Activated naive CD4-positive, alpha-beta T cell treated with anti-CD3 and anti-CD28 coated beads, Interleukin-2, amount 50 U/mL, for 72 hours (primary cell): Measurements from ENCODE around the gene CHRM5. TPM values are rescaled to one million over a fixed set of nuclear protein-coding genes. Genes with fewer than 3 reads are reported as not detected.

Experiments used
- ATAC-seq, 2 donors: fragments of 150-1000 bp; cut with Tn5 transposase; 2 replicates each; pipeline ENCODE4 v1.10.0; 2021; ENCODE audit warnings: mild to moderate bottlenecking in 2 of 2, moderate library complexity in 2 of 2
- DNase-seq, 2 donors: peaks; one replicate each; pipeline ENCODE4 v3.0.0; 2021 to 2022; ENCODE audit warnings: low spot score in 2 of 2
- H3K27ac Mint-ChIP-seq, 2 donors: one replicate each; pipeline ENCODE4 v1.8.0; 2022; ENCODE audit warnings: mild to moderate bottlenecking in 2 of 2, mixed read lengths in 2 of 2
- H3K36me3 Mint-ChIP-seq, 2 donors: one replicate each; pipeline ENCODE4 v1.8.0; 2022; ENCODE audit warnings: mixed read lengths in 2 of 2
- H3K9me3 Mint-ChIP-seq, 2 donors: one replicate each; pipeline ENCODE4 v1.8.0; 2022; ENCODE audit warnings: mixed read lengths in 2 of 2
- total RNA-seq, 2 donors: library from RNA; stranded (reverse); gene quantifications; one replicate each; pipeline ENCODE4 v1.2.3, GENCODE V29; 2022

CHRM5 gene
- total RNA-seq, 2 donors from 2014 or later, result not detected

DNA sequence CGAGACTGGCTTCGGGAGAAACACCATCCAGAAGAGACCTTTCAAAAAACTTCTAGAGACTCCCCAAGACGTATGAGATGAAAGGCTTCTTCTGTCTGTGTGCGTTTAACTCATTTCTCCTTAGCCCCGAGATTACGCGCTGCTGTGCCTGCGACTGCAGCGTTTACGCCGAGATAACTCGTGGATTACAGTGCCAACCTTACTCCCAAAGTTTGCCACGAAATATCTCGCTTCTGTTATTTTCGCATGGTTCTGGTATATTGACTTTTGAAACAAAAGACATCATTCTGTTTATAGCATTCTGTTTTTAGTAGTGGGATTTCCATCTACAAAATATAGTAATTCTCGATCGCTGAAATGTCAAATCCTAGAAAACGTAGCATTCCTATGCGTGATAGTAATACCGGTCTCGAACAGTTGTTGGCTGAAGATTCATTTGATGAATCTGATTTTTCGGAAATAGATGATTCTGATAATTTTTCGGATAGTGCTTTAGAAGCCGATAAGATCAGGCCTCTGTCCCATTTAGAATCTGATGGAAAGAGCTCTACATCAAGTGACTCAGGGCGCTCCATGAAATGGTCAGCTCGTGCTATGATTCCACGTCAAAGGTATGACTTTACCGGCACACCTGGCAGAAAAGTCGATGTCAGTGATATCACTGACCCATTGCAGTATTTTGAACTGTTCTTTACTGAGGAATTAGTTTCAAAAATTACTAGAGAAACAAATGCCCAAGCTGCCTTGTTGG lies 134.1 kb downstream of the CHRM5 start:
- H3K36me3 Mint-ChIP-seq, result peaks cover 27 to 45% of the 10 kb centered on the region in 2 donors
- ATAC-seq (no peak), DNase-seq (no peak)
- peak overlapping the region; percentile 96 to 100 for H3K27ac Mint-ChIP-seq
- H3K9me3 Mint-ChIP-seq, result peaks cover 8 to 13% of the 10 kb centered on the region in 2 donors

DNA sequence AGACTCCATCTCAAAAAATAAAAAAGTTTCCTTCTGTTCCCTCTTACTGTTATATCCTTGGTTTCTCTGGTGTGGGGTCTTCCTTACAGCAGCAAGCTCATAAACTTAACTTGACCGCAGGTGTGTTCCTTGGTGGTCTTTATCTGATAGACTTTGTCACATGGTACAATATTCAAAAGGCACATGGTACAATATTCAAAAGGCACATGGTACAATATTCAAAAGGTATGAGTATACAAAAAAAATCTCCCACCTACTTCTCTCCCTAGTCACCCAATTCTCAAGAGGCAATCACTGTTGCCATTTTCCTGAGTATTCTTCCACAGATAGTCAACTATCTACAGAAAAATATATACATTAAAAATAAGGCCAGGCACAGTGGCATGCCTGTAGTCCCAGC lies 138.1 kb downstream of the CHRM5 start:
- Mint-ChIP-seq H3K27ac (no peak overlapping the region), H3K9me3 (peaks cover 8 to 13% of the 10 kb centered on the region in 2 donors), H3K36me3 (peaks cover 21 to 38% of the 10 kb centered on the region in 2 donors)
- ATAC-seq, result no peak
- no peak for DNase-seq

DNA sequence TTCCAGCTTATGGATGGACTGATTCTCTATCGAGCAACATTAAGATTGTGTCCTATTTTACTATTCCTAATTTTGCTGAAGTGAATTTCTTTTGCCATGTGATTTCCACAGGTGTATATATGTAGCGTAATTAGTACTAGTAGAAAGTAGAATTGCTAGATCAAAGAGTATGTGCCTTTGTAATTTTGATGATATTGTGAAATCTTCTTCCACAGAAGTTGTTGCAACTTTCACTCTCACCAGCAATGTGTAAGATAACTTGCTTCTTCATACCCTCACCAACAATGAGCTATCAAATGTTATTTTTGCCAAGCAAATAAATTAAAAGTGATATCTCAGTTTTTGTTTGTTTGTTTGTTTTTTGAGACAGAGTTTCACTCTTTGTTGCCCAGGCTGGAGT lies 139.0 kb downstream of the CHRM5 start:
- H3K27ac Mint-ChIP-seq, result no peak overlapping the region
- DNase-seq (no peak), ATAC-seq (no peak)
- H3K9me3 Mint-ChIP-seq, result peaks cover 8 to 13% of the 10 kb centered on the region in 2 donors
- peaks cover 17 to 29% of the 10 kb centered on the region in 2 donors for H3K36me3 Mint-ChIP-seq

DNA sequence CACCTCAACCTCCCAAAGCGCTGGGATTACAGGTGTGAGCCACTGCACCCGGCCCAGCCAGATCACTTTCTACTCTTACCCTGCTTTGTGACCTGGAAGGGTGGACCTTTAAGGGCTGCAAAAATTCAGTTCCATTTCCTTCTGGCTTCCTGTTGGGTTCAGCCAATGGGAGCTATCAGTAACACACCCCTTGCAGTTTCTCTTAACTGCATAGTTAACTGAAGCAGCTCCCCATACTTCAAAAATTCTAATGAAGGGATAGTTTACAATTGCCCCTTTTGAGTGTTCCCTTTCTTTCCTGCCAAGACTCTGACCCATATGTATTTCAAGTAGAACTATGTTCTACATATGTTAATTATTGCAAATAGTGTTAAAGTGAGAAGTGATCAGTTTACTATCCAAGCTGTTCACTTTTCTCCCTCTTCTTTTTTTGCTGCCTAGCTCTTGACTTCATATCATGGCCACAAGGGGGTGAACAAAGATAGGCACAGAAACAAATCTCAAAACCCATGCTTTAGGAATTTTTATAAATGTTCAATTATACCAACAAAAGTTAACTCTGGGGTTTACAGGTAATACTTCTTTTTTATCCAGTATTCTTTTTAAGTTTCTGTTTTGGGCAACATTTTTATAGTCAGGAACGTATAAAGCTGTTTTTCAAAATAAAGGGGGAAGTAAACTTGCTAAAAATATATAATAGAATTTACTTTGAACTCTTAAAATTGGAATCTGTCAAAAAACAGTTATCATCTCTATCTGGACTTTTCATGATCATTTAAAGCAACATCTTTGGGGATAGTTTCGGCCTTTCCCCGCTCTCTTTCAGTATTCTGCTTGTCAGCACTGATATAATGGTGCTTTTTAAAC lies 141.7 kb downstream of the CHRM5 start:
- ATAC-seq (peak; percentile 34 to 68), DNase-seq (no peak)
- Mint-ChIP-seq H3K9me3 (peaks cover 0 to 5% of the 10 kb centered on the region in 2 donors), H3K36me3 (peaks cover 0 to 8% of the 10 kb centered on the region in 2 donors), H3K27ac (no peak overlapping the region)

DNA sequence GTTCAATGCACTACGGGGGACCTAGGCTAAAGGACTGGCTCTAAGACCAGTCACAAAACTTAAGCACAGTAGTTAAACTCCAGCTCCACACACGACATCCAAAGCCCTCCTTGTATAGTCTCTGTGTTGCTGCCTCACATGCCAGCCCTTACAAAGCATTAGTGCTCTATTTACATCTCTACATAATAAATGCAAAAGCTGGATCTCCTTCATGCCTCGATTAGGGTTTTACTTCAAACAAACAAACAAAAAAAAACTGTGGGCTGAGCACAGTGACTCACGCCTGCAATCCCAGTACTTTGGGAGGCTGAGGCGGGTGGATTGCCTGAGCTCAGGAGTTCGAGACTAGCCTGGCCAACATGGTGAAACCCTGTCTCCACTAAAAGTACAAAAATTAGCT lies 143.2 kb downstream of the CHRM5 start:
- ATAC-seq (no peak), DNase-seq (no peak)
- H3K27ac Mint-ChIP-seq, result no peak overlapping the region
- peaks cover 0 to under 1% of the 10 kb centered on the region in 2 donors for H3K9me3 Mint-ChIP-seq
- H3K36me3 Mint-ChIP-seq, result peaks cover 0 to 1% of the 10 kb centered on the region in 2 donors

DNA sequence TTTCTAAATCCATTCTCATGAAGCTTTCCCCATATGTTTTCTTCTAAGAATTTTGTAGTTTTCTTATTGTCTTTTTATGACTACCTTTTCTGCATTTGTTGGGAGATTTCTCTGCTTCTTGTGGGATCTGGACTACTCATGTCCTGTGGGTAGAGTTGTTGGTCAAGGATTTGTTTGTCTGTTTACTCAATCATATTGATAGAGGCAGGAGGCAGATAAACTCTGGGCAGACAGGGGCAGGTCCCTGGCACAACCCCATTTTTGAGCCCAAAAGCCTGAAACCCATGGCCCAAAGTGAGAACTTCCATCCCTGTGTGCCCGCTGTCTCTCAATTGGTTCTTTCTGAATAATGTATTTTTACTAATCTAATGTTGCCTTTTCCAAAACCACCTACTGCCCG lies 145.9 kb downstream of the CHRM5 start:
- Mint-ChIP-seq H3K36me3 (no peaks in the 10 kb centered on the region), H3K27ac (no peak overlapping the region), H3K9me3 (no peaks in the 10 kb centered on the region)
- ATAC-seq (no peak), DNase-seq (no peak)

DNA sequence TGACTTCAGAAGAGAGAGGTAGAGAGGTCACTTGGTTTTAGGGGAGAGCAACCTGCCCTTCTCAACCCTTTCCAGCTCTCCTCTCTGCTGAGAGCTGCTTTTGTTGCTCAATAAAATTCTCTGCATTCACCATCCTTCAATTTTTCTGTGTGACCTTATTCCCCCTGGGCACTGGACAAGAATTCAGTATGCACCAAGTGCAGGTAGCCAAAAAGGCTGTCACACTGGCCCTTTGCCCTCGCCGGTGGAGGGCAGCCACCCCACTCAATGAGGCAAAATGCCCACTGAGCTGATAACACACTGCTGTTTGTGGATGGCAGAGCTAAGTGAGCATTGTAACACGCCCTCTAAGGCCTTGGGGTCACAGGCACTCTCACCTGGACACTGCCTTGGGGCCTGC lies 146.4 kb downstream of the CHRM5 start:
- H3K9me3 Mint-ChIP-seq, result no peaks in the 10 kb centered on the region
- no peak overlapping the region for H3K27ac Mint-ChIP-seq
- no peak for DNase-seq
- ATAC-seq, result no peak
- H3K36me3 Mint-ChIP-seq, result no peaks in the 10 kb centered on the region

DNA sequence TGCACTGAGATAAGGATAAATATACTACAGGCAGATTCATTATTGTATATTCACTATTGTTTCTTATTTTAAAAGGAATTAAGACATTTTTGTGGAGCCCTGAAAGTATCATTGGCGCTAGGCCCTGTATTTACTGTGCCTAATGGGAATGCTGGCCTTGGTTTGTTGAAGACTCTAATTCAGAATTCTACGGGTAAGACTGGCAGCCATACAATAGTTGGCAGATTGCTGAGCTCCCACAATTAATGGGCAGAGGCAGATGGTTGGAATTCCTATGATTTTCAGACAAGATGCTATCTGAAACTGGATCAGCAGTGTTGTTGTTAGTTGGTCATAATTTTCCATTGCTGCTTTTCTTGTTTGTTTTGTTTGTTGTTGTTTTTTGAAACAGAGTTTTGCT lies 148.3 kb downstream of the CHRM5 start:
- DNase-seq (no peak), ATAC-seq (no peak)
- Mint-ChIP-seq H3K36me3 (no peaks in the 10 kb centered on the region), H3K27ac (no peak overlapping the region), H3K9me3 (no peaks in the 10 kb centered on the region)

Other genes with a start within 250 kb of the CHRM5 start
- 1 to 10 TPM; 6.9 to 9.3 TPM for gene AVEN, start 70.7 kb downstream of the CHRM5 start, total RNA-seq
- gene EMC7, start 133.4 kb downstream of the CHRM5 start, total RNA-seq, result 10 to 100 TPM; 39.5 to 60.1 TPM
- gene PGBD4, start 133.6 kb downstream of the CHRM5 start, total RNA-seq, result 1 to 10 TPM; 3.2 to 3.4 TPM
- 10 to 100 TPM; 49.9 to 53.0 TPM for gene KATNBL1, start 241.6 kb downstream of the CHRM5 start, total RNA-seq